Fibroblast of the aortic adventitia (primary cell): ENCODE data around the gene GNG11. TPM values are rescaled to one million over a fixed set of nuclear protein-coding genes. Genes with fewer than 3 reads are reported as not detected.
A peak's percentile ranks its signal among the peaks of the same experiment; 100 is the strongest.

Experiments
- DNase-seq: peaks from one replicate; pipeline ENCODE4 v3.0.0-alpha.2; 2010; ENCODE audit warnings: low read depth
- H3K4me3 ChIP-seq: 2 replicates; pipeline ENCODE4 v1.5.1; 2011; ENCODE audit warnings: low read depth, mild to moderate bottlenecking, control low read depth, low read length, moderate library complexity
- total RNA-seq: library from RNA; depleted of rRNA; stranded (reverse); fragments of >200 nt; gene quantifications from 2 replicates; pipeline ENCODE4 v1.2.3, GENCODE V29; 2012; ENCODE audit warnings: low replicate concordance
- TF ChIP-seq, protein P1 (sequence below): IDR thresholded peaks from 2 replicates; pipeline ENCODE4 v1.5.1; 2011; ENCODE audit warnings: mild to moderate bottlenecking, low read length, control low read depth, inconsistent platforms; ENCODE audit not compliant: insufficient read depth

Gene GNG11
- total RNA-seq, 1 donor: 37.0 TPM

DNA sequence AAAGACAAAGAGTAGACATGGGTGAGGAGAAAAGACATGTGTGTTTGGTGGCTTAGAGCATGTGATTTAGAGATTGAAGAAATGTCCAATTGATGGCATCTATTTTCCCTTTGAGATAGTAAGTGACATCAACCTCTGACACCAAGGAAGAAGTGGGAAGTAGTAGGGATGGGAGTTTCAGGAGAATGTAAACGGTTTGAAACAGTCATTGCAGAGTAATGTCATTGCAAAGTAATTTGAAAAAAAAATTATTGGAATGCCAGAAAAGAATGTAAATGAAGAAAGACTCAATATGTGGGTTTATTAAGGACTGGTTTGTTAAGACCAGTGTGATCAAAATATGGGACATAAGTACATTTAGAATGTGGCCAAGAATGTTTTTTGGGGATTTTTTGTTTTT, 26.6 kb downstream of the GNG11 start:
- DNase-seq: no peak
- TF ChIP-seq, protein P1, sequence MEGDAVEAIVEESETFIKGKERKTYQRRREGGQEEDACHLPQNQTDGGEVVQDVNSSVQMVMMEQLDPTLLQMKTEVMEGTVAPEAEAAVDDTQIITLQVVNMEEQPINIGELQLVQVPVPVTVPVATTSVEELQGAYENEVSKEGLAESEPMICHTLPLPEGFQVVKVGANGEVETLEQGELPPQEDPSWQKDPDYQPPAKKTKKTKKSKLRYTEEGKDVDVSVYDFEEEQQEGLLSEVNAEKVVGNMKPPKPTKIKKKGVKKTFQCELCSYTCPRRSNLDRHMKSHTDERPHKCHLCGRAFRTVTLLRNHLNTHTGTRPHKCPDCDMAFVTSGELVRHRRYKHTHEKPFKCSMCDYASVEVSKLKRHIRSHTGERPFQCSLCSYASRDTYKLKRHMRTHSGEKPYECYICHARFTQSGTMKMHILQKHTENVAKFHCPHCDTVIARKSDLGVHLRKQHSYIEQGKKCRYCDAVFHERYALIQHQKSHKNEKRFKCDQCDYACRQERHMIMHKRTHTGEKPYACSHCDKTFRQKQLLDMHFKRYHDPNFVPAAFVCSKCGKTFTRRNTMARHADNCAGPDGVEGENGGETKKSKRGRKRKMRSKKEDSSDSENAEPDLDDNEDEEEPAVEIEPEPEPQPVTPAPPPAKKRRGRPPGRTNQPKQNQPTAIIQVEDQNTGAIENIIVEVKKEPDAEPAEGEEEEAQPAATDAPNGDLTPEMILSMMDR: no peak
- no peak overlapping the region for H3K4me3 ChIP-seq

DNA sequence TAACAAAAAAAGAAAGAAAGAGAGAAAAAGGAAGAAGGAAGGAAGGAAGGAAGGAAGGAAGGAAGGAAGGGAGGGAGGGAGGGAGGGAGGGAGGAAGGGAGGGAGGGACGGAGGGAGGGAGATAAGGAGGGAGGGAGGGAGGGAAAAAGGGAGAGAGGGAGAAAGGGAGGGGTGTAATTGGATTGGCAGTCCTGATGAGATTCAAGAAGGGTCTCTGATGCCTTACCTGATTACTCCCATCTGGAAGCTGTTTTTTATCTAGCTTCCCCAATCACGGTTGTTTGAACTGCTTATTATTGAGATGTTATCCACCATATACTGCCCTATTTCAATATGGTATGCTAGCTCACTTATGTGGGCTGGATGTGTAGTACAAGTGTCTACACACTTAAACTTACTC, 27.3 kb downstream of the GNG11 start:
- TF ChIP-seq, protein P1: no peak
- no peak overlapping the region for H3K4me3 ChIP-seq
- DNase-seq: no peak

GRCh38 chr7:93949423-93949822, 27.9 kb downstream of the GNG11 start:
- TF ChIP-seq, protein P1: no peak
- peak; percentile 77 for DNase-seq
- no peak overlapping the region for H3K4me3 ChIP-seq

- no peak for DNase-seq
- no peak overlapping the region for H3K4me3 ChIP-seq
- TF ChIP-seq, protein P1: no peak
Measured at GRCh38 chr7:93955304-93955703, 33.8 kb downstream of the GNG11 start.

DNA sequence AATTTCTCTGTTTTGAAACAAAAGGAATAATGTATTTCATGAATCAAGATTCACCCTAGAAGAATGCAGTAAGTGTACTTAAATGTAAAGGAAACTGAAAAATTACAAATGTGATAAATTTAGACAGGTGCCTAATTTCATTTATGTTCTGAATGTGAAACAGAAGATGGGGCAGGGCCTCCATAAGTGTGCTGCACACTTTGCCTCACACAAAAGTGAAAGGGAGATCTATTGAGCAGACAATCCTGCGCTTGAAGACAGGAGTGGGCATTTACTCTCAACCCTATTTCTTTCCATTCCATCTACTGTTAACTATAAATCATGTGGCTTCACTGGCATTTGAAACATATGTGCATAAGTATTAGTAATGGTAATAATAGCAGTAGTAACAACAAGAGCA, 36.2 kb downstream of the GNG11 start:
- H3K4me3 ChIP-seq: no peak overlapping the region
- no peak for DNase-seq
- TF ChIP-seq, protein P1: no peak

- DNase-seq: peak; percentile 65
- TF ChIP-seq, protein P1: no peak
- no peak overlapping the region for H3K4me3 ChIP-seq
Measured at GRCh38 chr7:93958216-93958615, 36.7 kb downstream of the GNG11 start.

DNA sequence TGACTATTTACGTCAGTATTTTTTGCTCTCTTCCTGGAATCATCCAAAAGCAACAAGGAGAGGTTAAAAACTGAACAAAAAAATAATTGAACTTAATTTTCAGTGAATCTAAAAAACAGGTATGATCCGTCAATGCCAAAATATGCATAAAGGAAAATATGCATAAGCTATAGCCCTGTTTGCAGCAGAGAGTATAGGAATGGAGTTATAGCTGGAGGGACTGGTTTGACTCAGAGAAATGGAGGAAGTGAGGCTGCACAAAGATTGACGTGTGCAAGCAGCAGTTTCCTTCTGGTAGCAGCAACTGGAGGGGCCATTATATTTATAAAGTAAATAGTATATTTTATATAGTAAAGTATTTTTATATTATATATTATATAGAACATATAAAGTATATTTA, 37.1 kb downstream of the GNG11 start:
- TF ChIP-seq, protein P1: no peak
- DNase-seq: no peak
- no peak overlapping the region for H3K4me3 ChIP-seq
